HepG2 (cell line): ENCODE results near the gene OBP2B.

ENCODE experiments used
- CCAR2 ChIP-seq: fragments of 200-400 bp; formaldehyde crosslinking; optimal IDR thresholded peaks from 2 replicates; pipeline ENCODE3; 2018; ENCODE audit warnings: low read depth, mild to moderate bottlenecking, low read length, moderate library complexity
- NBN ChIP-seq: fragments of 450-650 bp; conservative IDR thresholded peaks from 2 replicates; pipeline ENCODE4 v1.6.1; 2017
- TFAP4 ChIP-seq: sonication (generic); IDR thresholded peaks from 2 replicates; pipeline ENCODE4 v1.6.1; 2016; ENCODE audit warnings: low read depth, borderline replicate concordance
- ZHX2 ChIP-seq, 2 experiments: sonication (generic) in 1 of 2; formaldehyde crosslinking in 1 of 2; IDR thresholded peaks; 2 replicates each; pipeline versions ENCODE4 v1.6.1 to v1.9.0; 2014 to 2022; ENCODE audit warnings: antibody characterized with exemption in 1 of 2, borderline replicate concordance in 1 of 2, inconsistent platforms in 1 of 2, low read depth in 1 of 2, missing genetic modification reagents in 1 of 2
- ZNF468 ChIP-seq: sonication (generic); formaldehyde crosslinking; IDR thresholded peaks from 2 replicates; pipeline ENCODE4 v1.8.0; 2022; ENCODE audit warnings: mild to moderate bottlenecking, moderate library complexity, missing genetic modification reagents
- ZNF747 ChIP-seq: sonication (generic); formaldehyde crosslinking; IDR thresholded peaks from 2 replicates; pipeline ENCODE4 v1.8.1; 2023; ENCODE audit warnings: missing genetic modification reagents, mild to moderate bottlenecking, borderline replicate concordance
- TF ChIP-seq, protein P1 (sequence below): sonication (generic); formaldehyde crosslinking; IDR thresholded peaks from 2 replicates; pipeline ENCODE4 v1.8.0; 2022; ENCODE audit warnings: missing genetic modification reagents, mild to moderate bottlenecking, moderate library complexity, borderline replicate concordance
- TF ChIP-seq, protein P2 (sequence below): sonication (generic); formaldehyde crosslinking; IDR thresholded peaks from 2 replicates; pipeline ENCODE4 v1.9.0; 2021; ENCODE audit warnings: missing genetic modification reagents, borderline replicate concordance
- TF ChIP-seq, protein P3 (sequence below): sonication (generic); formaldehyde crosslinking; IDR thresholded peaks from 2 replicates; pipeline ENCODE4 v1.5.0; 2020; ENCODE audit warnings: mild to moderate bottlenecking, missing genetic modification reagents, moderate library complexity
- TF ChIP-seq, protein P4 (sequence below): IDR thresholded peaks from 2 replicates; pipeline ENCODE4 v1.6.1; 2018; ENCODE audit warnings: missing genetic modification reagents
- TF ChIP-seq, protein P5 (sequence below): sonication (generic); formaldehyde crosslinking; IDR thresholded peaks from 2 replicates; pipeline ENCODE4 v1.4.0; 2020; ENCODE audit warnings: missing genetic modification reagents

- TF ChIP-seq ZNF747 (CRISPR knock-in tag) (no peak), ZNF468 (CRISPR knock-in tag) (no peak), ZHX2 (IDR thresholded peaks at IDR 0.05; ENCODE audit: low read depth) (no peak), ZHX2 (CRISPR knock-in tag; IDR thresholded peaks at IDR 0.05; ENCODE audit: borderline replicate concordance) (no peak), CCAR2 (no peak), TFAP4 (no peak), NBN (no peak)
- TF ChIP-seq, protein P1, sequence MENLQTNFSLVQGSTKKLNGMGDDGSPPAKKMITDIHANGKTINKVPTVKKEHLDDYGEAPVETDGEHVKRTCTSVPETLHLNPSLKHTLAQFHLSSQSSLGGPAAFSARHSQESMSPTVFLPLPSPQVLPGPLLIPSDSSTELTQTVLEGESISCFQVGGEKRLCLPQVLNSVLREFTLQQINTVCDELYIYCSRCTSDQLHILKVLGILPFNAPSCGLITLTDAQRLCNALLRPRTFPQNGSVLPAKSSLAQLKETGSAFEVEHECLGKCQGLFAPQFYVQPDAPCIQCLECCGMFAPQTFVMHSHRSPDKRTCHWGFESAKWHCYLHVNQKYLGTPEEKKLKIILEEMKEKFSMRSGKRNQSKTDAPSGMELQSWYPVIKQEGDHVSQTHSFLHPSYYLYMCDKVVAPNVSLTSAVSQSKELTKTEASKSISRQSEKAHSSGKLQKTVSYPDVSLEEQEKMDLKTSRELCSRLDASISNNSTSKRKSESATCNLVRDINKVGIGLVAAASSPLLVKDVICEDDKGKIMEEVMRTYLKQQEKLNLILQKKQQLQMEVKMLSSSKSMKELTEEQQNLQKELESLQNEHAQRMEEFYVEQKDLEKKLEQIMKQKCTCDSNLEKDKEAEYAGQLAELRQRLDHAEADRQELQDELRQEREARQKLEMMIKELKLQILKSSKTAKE = no peak
- TF ChIP-seq, protein P2, sequence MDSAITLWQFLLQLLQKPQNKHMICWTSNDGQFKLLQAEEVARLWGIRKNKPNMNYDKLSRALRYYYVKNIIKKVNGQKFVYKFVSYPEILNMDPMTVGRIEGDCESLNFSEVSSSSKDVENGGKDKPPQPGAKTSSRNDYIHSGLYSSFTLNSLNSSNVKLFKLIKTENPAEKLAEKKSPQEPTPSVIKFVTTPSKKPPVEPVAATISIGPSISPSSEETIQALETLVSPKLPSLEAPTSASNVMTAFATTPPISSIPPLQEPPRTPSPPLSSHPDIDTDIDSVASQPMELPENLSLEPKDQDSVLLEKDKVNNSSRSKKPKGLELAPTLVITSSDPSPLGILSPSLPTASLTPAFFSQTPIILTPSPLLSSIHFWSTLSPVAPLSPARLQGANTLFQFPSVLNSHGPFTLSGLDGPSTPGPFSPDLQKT = no peak
- TF ChIP-seq, protein P3, sequence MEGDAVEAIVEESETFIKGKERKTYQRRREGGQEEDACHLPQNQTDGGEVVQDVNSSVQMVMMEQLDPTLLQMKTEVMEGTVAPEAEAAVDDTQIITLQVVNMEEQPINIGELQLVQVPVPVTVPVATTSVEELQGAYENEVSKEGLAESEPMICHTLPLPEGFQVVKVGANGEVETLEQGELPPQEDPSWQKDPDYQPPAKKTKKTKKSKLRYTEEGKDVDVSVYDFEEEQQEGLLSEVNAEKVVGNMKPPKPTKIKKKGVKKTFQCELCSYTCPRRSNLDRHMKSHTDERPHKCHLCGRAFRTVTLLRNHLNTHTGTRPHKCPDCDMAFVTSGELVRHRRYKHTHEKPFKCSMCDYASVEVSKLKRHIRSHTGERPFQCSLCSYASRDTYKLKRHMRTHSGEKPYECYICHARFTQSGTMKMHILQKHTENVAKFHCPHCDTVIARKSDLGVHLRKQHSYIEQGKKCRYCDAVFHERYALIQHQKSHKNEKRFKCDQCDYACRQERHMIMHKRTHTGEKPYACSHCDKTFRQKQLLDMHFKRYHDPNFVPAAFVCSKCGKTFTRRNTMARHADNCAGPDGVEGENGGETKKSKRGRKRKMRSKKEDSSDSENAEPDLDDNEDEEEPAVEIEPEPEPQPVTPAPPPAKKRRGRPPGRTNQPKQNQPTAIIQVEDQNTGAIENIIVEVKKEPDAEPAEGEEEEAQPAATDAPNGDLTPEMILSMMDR (CRISPR knock-in tag) = no peak
- TF ChIP-seq, protein P4, sequence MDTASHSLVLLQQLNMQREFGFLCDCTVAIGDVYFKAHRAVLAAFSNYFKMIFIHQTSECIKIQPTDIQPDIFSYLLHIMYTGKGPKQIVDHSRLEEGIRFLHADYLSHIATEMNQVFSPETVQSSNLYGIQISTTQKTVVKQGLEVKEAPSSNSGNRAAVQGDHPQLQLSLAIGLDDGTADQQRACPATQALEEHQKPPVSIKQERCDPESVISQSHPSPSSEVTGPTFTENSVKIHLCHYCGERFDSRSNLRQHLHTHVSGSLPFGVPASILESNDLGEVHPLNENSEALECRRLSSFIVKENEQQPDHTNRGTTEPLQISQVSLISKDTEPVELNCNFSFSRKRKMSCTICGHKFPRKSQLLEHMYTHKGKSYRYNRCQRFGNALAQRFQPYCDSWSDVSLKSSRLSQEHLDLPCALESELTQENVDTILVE (CRISPR knock-in tag) = no peak
- TF ChIP-seq, protein P5, sequence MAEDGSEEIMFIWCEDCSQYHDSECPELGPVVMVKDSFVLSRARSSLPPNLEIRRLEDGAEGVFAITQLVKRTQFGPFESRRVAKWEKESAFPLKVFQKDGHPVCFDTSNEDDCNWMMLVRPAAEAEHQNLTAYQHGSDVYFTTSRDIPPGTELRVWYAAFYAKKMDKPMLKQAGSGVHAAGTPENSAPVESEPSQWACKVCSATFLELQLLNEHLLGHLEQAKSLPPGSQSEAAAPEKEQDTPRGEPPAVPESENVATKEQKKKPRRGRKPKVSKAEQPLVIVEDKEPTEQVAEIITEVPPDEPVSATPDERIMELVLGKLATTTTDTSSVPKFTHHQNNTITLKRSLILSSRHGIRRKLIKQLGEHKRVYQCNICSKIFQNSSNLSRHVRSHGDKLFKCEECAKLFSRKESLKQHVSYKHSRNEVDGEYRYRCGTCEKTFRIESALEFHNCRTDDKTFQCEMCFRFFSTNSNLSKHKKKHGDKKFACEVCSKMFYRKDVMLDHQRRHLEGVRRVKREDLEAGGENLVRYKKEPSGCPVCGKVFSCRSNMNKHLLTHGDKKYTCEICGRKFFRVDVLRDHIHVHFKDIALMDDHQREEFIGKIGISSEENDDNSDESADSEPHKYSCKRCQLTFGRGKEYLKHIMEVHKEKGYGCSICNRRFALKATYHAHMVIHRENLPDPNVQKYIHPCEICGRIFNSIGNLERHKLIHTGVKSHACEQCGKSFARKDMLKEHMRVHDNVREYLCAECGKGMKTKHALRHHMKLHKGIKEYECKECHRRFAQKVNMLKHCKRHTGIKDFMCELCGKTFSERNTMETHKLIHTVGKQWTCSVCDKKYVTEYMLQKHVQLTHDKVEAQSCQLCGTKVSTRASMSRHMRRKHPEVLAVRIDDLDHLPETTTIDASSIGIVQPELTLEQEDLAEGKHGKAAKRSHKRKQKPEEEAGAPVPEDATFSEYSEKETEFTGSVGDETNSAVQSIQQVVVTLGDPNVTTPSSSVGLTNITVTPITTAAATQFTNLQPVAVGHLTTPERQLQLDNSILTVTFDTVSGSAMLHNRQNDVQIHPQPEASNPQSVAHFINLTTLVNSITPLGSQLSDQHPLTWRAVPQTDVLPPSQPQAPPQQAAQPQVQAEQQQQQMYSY (CRISPR knock-in tag) = no peak
Observed at GRCh38 chr9:133168432-133168831, 40.6 kb downstream of the OBP2B start.
